Body of pancreas (tissue), 4 donors: ENCODE results near the gene PLA2G4E.

Experiments
- CTCF ChIP-seq, 7 experiments: fragments of 450-650 bp in 4 of 7; fragments of 200-600 bp in 3 of 7; sonication (generic) in 3 of 7; IDR thresholded peaks; one replicate each; pipeline ENCODE4 v1.5.1; 2016 to 2019; ENCODE audit warnings: antibody characterized with exemption in 7 of 7
- POLR2A ChIP-seq, 3 donors: fragments of 450-650 bp; IDR thresholded peaks; one replicate each; pipeline ENCODE4 v1.6.1; 2016; ENCODE audit warnings: antibody characterized with exemption in 3 of 3, mild to moderate bottlenecking in 2 of 3

DNA sequence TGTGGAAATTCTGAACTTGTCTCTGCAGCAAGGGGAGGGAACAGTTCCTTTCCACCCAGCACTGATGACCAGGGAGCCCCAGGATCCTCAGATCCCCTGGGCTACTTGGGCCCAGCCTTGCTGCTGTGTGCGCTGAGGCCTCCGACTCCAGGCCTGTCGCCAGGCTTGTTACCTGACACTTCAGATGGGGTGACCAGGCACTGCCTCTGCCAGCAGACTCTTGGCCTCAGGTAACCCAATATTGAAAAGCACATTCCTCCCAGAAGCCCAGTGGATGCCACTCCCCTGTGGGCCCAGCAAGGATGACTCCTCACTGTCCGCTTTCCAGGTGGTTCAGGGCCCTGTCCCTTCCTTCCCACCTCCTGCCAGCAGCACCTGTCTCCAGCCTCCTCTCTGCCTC lies 3.5 kb upstream of the PLA2G4E start:
- TF ChIP-seq CTCF (IDR thresholded peaks at IDR 0.05) = no peak
- TF ChIP-seq POLR2A (IDR thresholded peaks at IDR 0.05) = no peak
